GM18498 (cell line): ENCODE results near the gene PSME3.

Experiments used
- ATAC-seq: cut with Tn5 transposase; IDR thresholded peaks from one replicate; pipeline ENCODE4 v1.9.1; 2021; ENCODE audit warnings: mild to moderate bottlenecking, moderate library complexity; ENCODE audit not compliant: unreplicated experiment

The PSME3 gene

DNA sequence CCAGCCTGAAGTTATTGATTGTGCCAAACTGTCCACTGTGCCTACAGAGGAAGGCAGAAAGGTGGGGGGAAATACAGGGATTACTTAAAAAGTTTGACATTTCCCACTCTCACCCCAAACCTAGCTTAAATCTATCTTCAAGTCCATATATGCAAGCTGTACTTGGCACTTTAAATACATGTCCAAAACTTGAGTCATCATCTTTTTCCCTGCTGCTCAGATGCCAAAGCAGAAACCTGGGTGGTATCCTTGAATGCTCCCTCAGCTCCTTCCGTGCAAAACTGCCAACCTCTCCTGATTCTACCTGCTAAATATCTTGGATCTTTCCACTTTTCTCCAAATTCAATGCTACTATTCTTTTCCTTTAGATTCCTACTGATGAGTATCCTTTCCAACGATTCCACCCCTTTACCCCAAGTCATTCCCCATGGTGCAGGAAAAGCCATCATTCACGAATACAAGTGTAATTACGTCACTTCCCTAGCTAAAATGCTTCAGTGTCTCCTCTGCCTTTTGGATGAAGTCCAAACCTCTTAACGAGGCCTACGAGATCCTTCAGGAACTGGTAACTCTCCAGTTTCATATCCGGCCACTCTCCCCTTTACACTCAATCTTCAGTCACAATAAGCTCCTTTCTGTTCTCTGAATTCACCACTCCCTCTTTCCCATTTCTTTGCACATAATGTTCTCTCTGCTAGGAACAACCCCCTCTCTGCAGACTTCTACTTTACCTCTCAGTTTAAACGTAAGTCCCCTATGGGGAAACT is 18.4 kb upstream of the PSME3 start:
- ATAC-seq, result no peak

- no peak for ATAC-seq
Measured at GRCh38 chr17:42817866-42818265, 15.3 kb upstream of the PSME3 start.

GRCh38 chr17:42818379-42818778 is 14.8 kb upstream of the PSME3 start:
- ATAC-seq, result no peak

DNA sequence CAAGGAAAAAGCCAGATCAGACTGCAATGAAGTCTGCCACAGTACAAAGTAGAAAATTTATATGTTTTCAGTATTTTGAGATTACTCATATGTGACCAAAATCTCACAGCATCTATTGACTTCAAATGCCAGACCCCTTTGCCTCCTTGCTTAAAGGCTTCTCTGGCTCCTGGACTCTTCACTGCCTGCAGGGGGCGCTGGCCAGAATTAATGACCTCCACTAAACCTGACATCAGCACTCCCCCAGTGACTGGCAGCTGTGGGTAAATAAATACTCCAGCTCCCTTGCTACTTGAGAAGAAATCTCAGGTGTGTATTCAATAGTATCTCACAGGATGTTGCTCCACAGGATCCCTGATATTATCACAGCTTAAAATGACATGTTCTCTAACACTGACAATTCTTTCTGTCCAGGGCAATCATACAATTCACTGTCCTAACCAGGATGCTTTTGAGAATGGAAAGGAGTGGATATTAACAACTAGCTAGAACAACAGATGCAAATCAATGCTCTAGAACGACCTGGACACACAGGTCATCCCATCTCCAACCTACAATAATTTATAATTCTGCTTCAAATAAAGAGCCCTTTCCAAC is 13.2 kb upstream of the PSME3 start:
- ATAC-seq, result no peak

DNA sequence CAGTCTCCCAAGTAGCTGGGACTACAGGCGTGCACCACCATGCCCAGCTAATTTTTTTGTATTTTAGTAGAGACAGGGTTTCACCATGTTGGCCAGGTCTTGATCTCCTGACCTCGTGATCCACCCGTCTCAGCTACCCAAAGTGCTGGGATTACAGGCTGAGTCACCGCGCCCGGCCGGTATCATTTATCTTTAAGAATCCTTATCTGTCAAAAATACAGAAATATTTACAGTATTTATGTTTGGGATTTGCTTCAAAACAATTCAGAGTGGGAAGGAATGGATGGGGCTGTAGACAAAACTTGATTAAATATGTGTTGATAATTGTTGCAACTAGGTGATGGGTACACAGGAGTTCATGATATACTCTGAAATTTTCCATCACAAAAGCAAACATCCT is 12.0 kb upstream of the PSME3 start:
- no peak for ATAC-seq

DNA sequence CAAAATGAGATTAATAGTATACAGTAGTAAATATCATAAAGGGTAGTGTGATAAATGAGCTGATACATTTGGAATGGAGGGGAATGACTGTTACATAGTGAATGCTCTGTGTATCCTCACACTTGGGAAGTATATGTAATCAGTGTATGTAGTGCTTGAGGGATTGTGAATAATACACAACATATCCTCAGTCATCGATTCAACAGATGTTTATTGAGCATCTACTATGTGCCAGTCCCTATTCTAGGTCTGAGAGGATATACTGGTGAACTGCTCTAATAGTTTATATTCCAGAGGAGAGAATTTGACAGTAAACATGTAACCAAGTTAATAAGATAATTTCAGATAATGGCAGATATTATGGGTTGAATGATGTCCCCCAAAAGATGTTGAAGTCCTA is 5.7 kb upstream of the PSME3 start:
- ATAC-seq, result no peak

DNA sequence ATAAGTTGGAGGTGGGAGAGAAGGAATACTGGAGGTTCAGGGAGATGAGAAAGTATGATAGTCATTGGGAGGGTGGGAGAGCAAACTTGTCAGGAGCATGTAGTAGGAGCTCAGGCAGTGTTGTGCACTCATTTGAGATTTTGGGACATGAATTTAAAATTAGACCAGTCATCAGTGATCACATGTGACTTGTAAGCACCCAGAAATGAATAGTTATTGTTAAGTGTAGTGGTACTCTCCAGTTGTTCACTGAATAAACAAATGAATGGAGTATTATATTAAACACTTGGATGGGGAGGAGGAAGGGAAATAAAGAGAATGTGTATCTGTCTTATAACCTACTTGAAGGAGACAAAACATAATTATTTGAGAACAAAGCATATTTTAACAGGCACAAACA is 2.2 kb upstream of the PSME3 start:
- ATAC-seq, result no peak

GRCh38 chr17:42832213-42832933 is 824 bp upstream of the PSME3 start:
- no peak for ATAC-seq

- no peak for ATAC-seq
Measured at GRCh38 chr17:42833767-42834422, 698 bp downstream of the PSME3 start.

DNA sequence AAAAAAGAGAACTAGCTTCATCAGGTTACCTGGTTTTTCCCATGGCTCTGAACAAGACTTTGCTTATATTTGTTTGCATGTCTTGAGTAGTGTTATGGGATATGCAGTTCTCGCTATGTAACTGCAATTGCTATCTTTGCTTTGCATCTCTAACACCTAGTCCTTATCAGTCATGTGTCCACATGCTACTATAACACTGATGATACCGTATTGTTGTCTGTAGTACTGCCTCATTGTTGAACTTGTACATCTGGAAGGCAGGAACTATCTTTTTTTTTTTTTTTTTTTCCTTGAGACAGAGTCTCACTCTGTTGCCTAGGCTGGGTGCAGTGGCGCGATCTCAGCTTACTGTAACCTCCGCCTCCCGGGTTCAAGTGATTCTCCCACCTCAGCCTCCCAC is 2.5 kb downstream of the PSME3 start:
- ATAC-seq, result no peak

DNA sequence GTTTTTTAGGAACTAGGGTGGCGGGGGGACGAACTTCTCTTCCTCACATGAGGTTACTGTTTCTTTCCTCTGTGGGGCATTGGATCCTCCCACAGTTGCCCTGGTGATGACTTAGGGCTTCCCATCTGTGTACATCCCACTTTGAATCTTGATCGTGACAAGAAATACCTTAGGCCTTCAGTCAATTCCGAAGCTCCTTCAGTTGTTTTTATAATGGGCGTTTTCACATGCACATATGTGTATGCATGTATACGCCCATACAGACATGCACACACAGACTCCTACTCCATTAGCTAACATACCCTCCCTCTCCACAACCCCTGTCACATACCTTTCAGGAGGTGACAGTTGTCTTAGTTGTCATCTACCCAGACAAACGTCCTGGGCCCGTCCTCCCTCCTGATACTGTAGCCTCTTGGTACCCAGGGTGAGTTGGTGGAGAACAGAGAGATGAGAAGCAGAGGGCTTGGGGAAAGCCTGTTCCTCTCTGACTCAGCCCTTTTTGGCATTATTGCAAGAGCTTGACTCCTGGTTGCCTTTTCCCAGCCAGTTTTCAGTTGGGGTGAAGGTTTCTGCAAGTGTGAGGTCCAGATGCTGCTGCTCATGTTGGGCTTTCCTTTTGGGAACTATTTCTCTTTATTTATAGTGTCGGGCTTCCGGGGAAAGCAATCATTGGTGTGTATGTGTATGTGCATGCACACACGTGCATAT is 8.9 kb downstream of the PSME3 start:
- ATAC-seq, result no peak

DNA sequence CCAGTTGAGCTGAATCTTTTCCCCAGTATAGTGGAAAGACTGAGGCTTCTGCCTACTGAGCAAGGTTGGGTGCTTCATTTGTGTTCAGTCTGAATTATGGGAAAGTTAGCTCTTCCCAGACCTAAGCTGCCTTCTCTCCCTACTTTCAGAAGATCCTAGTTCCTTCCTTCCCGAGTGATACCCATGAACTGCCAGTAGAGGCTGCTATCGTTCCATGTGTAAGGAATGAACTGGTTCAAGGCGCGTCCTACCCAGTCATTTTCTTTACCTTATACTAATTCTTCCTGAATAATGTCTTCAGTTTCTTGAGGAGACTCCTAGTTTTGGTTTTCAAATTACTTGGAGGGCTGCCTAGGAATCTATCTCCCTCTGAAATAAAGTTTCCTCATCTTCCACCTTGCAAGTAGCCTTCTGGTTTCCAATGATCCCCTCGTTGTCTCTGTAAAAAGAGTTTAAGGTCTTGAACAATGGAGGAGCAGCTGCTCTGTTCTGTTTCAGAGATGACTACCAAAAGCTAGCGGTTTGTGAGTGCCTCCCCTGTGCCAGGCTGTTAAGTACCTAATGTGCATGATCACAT is 10.2 kb downstream of the PSME3 start:
- ATAC-seq, result no peak

DNA sequence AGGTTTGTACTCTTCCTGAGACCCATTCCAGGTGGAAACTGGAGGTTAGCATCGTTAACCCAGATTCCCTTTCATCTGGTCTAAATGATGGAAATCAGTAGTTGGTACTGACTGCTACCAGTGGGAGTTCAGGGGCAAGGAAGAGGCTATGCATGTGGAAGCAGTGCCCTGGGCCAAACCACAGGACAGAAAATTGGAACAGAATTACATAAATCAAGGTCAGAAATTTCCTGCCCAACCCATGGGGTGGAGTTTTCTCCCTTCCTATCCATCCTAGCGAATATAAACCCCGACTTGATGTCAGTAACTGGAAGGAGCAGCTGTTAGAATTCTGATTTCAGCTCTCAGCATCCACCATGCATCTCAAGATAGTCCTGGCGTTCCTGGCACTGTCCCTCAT is 11.1 kb downstream of the PSME3 start, which contains the start of gene AOC2:
Gene AOC2 (plus strand): TSS at position 310 of the 400 bp plus-strand sequence. CDS start 47 bp downstream, at position 357.
- ATAC-seq, result no peak

DNA sequence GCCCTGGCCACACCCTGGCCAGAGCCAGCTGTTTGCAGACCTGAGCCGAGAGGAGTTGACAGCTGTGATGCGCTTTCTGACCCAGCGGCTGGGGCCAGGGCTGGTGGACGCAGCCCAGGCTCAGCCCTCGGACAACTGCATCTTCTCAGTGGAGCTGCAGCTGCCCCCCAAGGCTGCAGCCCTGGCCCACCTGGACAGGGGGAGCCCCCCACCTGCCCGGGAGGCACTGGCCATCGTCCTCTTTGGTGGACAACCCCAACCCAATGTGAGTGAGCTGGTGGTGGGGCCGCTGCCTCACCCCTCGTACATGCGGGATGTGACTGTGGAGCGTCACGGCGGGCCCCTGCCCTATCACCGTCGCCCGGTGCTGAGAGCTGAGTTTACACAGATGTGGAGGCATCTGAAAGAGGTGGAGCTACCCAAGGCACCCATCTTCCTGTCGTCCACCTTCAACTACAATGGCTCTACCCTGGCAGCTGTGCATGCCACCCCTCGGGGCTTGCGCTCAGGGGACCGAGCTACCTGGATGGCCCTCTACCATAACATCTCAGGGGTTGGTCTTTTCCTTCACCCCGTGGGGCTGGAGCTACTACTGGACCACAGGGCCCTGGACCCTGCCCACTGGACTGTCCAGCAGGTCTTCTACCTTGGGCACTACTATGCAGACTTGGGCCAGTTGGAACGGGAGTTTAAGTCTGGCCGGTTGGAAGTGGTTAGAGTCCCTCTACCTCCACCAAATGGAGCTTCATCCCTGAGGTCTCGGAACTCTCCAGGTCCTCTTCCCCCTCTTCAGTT is 11.8 kb downstream of the PSME3 start:
- no peak for ATAC-seq

- ATAC-seq, result no peak
Measured at GRCh38 chr17:42845556-42845917, 12.3 kb downstream of the PSME3 start.

- no peak for ATAC-seq
Measured at GRCh38 chr17:42845918-42846593, 12.9 kb downstream of the PSME3 start.

GRCh38 chr17:42846594-42847280 is 13.5 kb downstream of the PSME3 start:
- no peak for ATAC-seq

DNA sequence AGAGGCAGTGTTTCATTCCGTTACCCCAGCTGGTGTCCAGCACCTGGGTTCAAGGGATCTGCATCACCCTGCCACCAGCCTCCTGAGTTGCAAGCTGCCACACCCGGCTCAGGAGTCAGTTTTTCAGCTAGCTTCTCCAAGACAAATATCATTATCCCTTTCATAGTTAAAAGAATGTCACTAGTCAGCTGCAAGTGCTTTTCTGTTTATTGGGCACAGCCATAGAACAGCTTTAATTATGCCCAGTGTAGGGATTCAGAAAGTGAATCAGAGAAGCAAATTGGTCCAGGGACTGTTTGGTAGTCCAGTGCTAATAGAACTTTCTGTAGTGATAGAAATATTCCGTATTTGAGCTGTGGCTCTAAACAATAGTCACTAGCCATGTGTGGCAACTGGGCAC is 14.9 kb downstream of the PSME3 start:
- no peak for ATAC-seq

DNA sequence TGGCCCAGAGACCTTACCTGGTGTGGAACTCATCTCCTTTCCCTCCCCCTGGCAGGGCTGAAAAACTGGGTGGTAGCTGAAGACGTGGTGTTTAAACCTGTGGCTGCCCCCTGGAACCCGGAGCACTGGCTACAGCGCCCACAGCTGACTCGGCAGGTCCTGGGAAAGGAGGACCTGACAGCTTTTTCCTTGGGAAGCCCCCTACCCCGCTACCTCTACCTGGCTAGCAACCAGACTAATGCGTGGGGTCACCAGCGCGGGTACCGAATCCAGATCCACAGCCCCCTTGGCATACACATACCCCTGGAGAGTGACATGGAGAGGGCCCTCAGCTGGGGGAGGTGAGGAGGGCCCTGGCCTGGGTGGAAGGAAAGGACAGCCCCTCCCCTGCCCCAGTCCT is 15.8 kb downstream of the PSME3 start:
- ATAC-seq, result no peak
